H1 (cell line): ENCODE data around the gene ODAD3. TPM values are rescaled to one million over a fixed set of nuclear protein-coding genes. Genes with fewer than 3 reads are reported as not detected.

ENCODE experiments used
- MAFK ChIP-seq: IDR thresholded peaks from 2 replicates; pipeline ENCODE4 v1.6.1; 2012; ENCODE audit warnings: low read depth, mild to moderate bottlenecking, improper control_type of control experiment, low read length
- SP2 ChIP-seq: IDR thresholded peaks from 2 replicates; pipeline ENCODE4 v1.6.1; 2012; ENCODE audit warnings: mild to moderate bottlenecking, low read length, inconsistent platforms
- polyA plus RNA-seq, 7 experiments: library from polyadenylated mRNA; depleted of rRNA in 3 of 7; stranded (reverse) in 5 of 7; unstranded in 2 of 7; fragments of >200 nt in 5 of 7; fragments of 200-250 nt in 2 of 7; gene quantifications; 1 replicate in 5 of 7; 2 replicates in 1 of 7; 4 replicates in 1 of 7; pipeline versions ENCODE4 v1.2.1 to v1.2.3, GENCODE V29; 2011 to 2013; ENCODE audit warnings: missing spikeins in 2 of 7, mixed read lengths in 2 of 7
- total RNA-seq: library from RNA; stranded (reverse); fragmentation: NEBNext Ultra II Directional; extraction: Animal tissue kit (Norgen Biotek cat#: 25700); gene quantifications from 2 replicates; pipeline ENCODE4 v1.2.1, GENCODE V29; 2021

ODAD3 gene
- total and polyA plus RNA-seq, 2 of the 8 experiments (the other 6 are each of a cell fraction or from before 2014, with no cell fraction given), result 2.1 to 2.2 TPM

GRCh38 chr19:11423164-11423790, 11.6 kb downstream of the ODAD3 start (continued):
- TF ChIP-seq MAFK, result no peak
- TF ChIP-seq SP2, result no peak
